ENCODE measurements around the gene IFNL1. TPM values are rescaled to one million over a fixed set of nuclear protein-coding genes. Genes with fewer than 3 reads are reported as not detected.
"Not testable (repeated sequence)": the region's sequence is repeated elsewhere in the genome, so short reads cannot be mapped to it uniquely, and the experiment has no call there.

IFNL1 gene
- total RNA-seq, 2 donors from 2014 or later: not detected

GRCh38 chr19:39327363-39328045 is 31.3 kb downstream of the IFNL1 start:
- intact Hi-C loops (cut with DNase I): loop anchor here (5.0 kb wide), 2 partner anchors 115 to 205 kb away; no protein-coding TSS in a partner anchor
- H3K27me3 ChIP-seq: no peaks in the 10 kb centered on the region
- no peak for TF ChIP-seq CTCF (IDR thresholded peaks at IDR 0.05)
- H3K9me3 ChIP-seq: no peaks in the 10 kb centered on the region
- H3K9ac ChIP-seq (ENCODE audit: low read depth in 2 of 2, low read length in 2 of 2): no peak overlapping the region
- no peak overlapping the region for H3K4me3 ChIP-seq
- DNase-seq: no peak
- no peaks in the 10 kb centered on the region for H3K4me1 ChIP-seq
- no peak overlapping the region for H3K27ac ChIP-seq
- H3K36me3 ChIP-seq: no peaks in the 10 kb centered on the region

GRCh38 chr19:39328046-39328705 is 32.0 kb downstream of the IFNL1 start:
- Histone ChIP-seq H3K9ac (ENCODE audit: low read depth in 2 of 2, low read length in 2 of 2) (no peak overlapping the region), H3K4me3 (no peak overlapping the region)

GRCh38 chr19:39329948-39330347 is 33.7 kb downstream of the IFNL1 start:
- H3K9me3 ChIP-seq: no peaks in the 10 kb centered on the region

More at GRCh38 chr19:39328046-39328705, 32.0 kb downstream of the IFNL1 start:
- peak; percentile 88 for DNase-seq
- Histone ChIP-seq H3K4me1 (no peaks in the 10 kb centered on the region), H3K36me3 (no peaks in the 10 kb centered on the region), H3K27ac (no peak overlapping the region), H3K9me3 (no peaks in the 10 kb centered on the region), H3K27me3 (no peaks in the 10 kb centered on the region)
- TF ChIP-seq CTCF (IDR thresholded peaks at IDR 0.05): peak; percentile 94
- intact Hi-C loops (cut with DNase I): loop anchor here (5.0 kb wide), 2 partner anchors 116 to 206 kb away; no protein-coding TSS in a partner anchor

GRCh38 chr19:39332293-39332692 is 36.1 kb downstream of the IFNL1 start:
- intact Hi-C loops (cut with DNase I): no loop called here
- H3K9me3 ChIP-seq: no peaks in the 10 kb centered on the region
- H3K36me3 ChIP-seq: no peaks in the 10 kb centered on the region
- DNase-seq: no peak
- H3K27ac ChIP-seq: no peak overlapping the region
- no peak overlapping the region for H3K4me3 ChIP-seq
- H3K27me3 ChIP-seq: no peaks in the 10 kb centered on the region
- no peak for TF ChIP-seq CTCF (IDR thresholded peaks at IDR 0.05)
- no peak overlapping the region for H3K9ac ChIP-seq (ENCODE audit: low read depth in 2 of 2, low read length in 2 of 2)
- H3K4me1 ChIP-seq: no peaks in the 10 kb centered on the region

More at GRCh38 chr19:39329948-39330347, 33.7 kb downstream of the IFNL1 start:
- Histone ChIP-seq H3K27me3 (no peaks in the 10 kb centered on the region), H3K9ac (ENCODE audit: low read depth in 2 of 2, low read length in 2 of 2) (no peak overlapping the region), H3K4me1 (no peaks in the 10 kb centered on the region), H3K36me3 (no peaks in the 10 kb centered on the region), H3K4me3 (no peak overlapping the region), H3K27ac (no peak overlapping the region)
- no peak for DNase-seq
- intact Hi-C loops (cut with DNase I): loop anchor here (5.0 kb wide), 2 partner anchors 118 to 208 kb away; no protein-coding TSS in a partner anchor
- TF ChIP-seq CTCF (IDR thresholded peaks at IDR 0.05): no peak

GRCh38 chr19:39332738-39333137 is 36.5 kb downstream of the IFNL1 start:
- DNase-seq; H3K27me3 ChIP-seq; H3K4me3 ChIP-seq; H3K36me3 ChIP-seq; intact Hi-C loops (cut with DNase I); H3K4me1 ChIP-seq; H3K9me3 ChIP-seq; H3K27ac ChIP-seq; H3K9ac ChIP-seq (ENCODE audit: low read depth in 2 of 2, low read length in 2 of 2): not testable (repeated sequence)

GRCh38 chr19:39333507-39333906 is 37.3 kb downstream of the IFNL1 start:
- no peak overlapping the region for H3K27ac ChIP-seq
- DNase-seq: no peak
- H3K9ac ChIP-seq (ENCODE audit: low read depth in 2 of 2, low read length in 2 of 2): no peak overlapping the region
- H3K4me3 ChIP-seq: no peak overlapping the region
- H3K4me1 ChIP-seq: no peaks in the 10 kb centered on the region
- no peak for TF ChIP-seq CTCF (IDR thresholded peaks at IDR 0.05)
- intact Hi-C loops (cut with DNase I): no loop called here
- no peaks in the 10 kb centered on the region for H3K9me3 ChIP-seq
- no peaks in the 10 kb centered on the region for H3K36me3 ChIP-seq
- no peaks in the 10 kb centered on the region for H3K27me3 ChIP-seq
